Epithelial cell of proximal tubule (primary cell): ENCODE measurements around the gene RANBP17. TPM values are rescaled to one million over a fixed set of nuclear protein-coding genes. Genes with fewer than 3 reads are reported as not detected.

Experiments used
- DNase-seq: peaks from one replicate; pipeline ENCODE4 v3.0.0-alpha.2; 2011; ENCODE audit warnings: low read depth
- H3K4me3 ChIP-seq: 2 replicates; pipeline ENCODE4 v1.5.1; 2011; ENCODE audit warnings: low read depth, mild to moderate bottlenecking, low read length
- total RNA-seq: library from RNA; depleted of rRNA; stranded (reverse); fragments of >200 nt; gene quantifications from 2 replicates; pipeline ENCODE4 v1.2.3, GENCODE V29; 2015
- TF ChIP-seq, protein P1 (sequence below): conservative IDR thresholded peaks from 2 replicates; pipeline ENCODE4 v1.5.1; 2012; ENCODE audit warnings: low read depth, mild to moderate bottlenecking, low read length

Gene RANBP17
- total RNA-seq, 1 donor from 2014 or later = 15.0 TPM

- TF ChIP-seq, protein P1, sequence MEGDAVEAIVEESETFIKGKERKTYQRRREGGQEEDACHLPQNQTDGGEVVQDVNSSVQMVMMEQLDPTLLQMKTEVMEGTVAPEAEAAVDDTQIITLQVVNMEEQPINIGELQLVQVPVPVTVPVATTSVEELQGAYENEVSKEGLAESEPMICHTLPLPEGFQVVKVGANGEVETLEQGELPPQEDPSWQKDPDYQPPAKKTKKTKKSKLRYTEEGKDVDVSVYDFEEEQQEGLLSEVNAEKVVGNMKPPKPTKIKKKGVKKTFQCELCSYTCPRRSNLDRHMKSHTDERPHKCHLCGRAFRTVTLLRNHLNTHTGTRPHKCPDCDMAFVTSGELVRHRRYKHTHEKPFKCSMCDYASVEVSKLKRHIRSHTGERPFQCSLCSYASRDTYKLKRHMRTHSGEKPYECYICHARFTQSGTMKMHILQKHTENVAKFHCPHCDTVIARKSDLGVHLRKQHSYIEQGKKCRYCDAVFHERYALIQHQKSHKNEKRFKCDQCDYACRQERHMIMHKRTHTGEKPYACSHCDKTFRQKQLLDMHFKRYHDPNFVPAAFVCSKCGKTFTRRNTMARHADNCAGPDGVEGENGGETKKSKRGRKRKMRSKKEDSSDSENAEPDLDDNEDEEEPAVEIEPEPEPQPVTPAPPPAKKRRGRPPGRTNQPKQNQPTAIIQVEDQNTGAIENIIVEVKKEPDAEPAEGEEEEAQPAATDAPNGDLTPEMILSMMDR = no peak
- no peak for DNase-seq
- H3K4me3 ChIP-seq = no peak overlapping the region
Measured at GRCh38 chr5:170885256-170885655, 23.4 kb downstream of the RANBP17 start.

- H3K4me3 ChIP-seq = no peak overlapping the region
- TF ChIP-seq, protein P1 = no peak
- DNase-seq = peak; percentile 32
Measured at GRCh38 chr5:170885809-170886208, 24.0 kb downstream of the RANBP17 start.

DNA sequence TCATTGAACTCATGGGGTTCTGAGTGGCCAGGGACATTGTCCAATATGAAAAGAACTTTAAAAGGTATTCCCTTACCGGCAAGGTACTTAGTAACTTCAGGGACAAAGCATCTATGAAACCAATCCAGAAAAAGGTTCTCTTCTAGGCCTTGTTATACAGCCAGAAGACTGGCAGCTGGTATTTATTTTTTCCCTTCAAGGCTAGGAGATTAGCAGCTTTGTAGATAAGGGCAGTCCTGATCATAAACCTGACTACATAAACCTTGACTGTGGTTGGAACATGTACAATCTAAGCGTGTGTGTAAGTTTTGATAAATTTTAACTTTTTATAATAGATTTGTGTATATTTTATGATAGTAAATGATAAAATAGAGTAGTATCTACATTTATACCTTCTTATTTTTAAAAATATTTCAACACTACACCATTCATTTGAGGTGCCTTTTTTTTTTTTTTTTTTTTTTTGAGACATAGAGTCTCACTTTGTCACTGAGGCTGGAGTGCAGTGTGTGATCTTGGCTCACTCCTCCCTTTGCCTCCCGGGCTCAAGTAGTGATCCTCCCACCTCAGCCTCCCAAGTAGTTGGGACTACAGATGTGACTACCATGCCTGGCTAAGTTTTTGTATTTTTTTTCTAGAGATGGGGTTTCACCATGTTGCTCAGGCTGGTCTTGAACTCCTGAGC, 24.5 kb downstream of the RANBP17 start:
- no peak overlapping the region for H3K4me3 ChIP-seq
- TF ChIP-seq, protein P1 = no peak

DNA sequence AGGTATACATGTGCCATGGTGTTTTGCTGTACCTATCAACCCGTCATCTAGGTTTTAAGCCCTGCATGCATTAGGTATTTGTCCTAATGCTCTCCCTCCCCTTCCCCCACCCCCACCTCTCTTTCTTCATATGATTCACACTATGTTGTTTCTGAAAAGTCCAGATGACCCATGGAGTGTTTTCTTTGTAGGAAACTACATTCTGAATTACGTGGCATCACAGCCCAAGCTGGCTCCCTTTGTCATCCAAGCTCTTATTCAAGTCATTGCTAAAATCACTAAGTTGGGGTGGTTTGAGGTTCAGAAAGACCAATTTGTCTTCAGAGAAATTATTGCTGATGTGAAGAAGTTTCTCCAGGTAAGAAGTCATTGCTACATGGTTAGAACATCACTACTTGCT, 30.4 kb downstream of the RANBP17 start:
- TF ChIP-seq, protein P1 = no peak
- no peak overlapping the region for H3K4me3 ChIP-seq
- DNase-seq = no peak

More for the DNA sequence above, 24.5 kb downstream of the RANBP17 start:
- no peak for DNase-seq

- no peak overlapping the region for H3K4me3 ChIP-seq
- DNase-seq = no peak
- TF ChIP-seq, protein P1 = no peak
Measured at GRCh38 chr5:170894665-170895064, 32.8 kb downstream of the RANBP17 start.

- DNase-seq = no peak
- TF ChIP-seq, protein P1 = peak; percentile 47
Measured at GRCh38 chr5:170896779-170897178, 35.0 kb downstream of the RANBP17 start.

DNA sequence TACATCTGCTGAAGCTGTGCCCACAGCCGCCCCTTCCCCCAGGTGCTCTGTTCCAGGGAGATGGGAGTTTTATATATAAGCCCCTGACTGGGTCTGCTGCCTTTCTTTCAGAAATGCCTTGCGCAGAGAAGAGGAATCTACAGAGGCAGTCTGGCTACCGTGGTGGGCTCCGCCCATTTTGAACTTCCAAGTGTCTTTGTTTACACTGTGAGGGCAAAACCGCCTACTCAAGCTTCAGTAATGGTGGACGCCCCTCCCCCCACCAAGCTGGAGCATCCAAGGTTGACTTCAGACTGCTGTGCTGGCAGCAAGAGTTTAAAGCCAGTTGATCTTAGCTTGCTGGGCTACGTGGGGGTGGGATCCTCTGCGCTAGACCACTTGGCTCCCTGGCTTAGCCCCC, 41.3 kb downstream of the RANBP17 start:
- no peak for DNase-seq

More at GRCh38 chr5:170896779-170897178, 35.0 kb downstream of the RANBP17 start:
- no peak overlapping the region for H3K4me3 ChIP-seq

More for the DNA sequence above, 41.3 kb downstream of the RANBP17 start:
- TF ChIP-seq, protein P1 = no peak
- H3K4me3 ChIP-seq = no peak overlapping the region
